Spleen (tissue), 7 donors: ENCODE data around the gene CAMTA1.

ENCODE experiments used
- POLR2A ChIP-seq, 3 donors: fragments of 450-650 bp; IDR thresholded peaks; one replicate each; pipeline ENCODE4 v1.5.1; 2017; ENCODE audit warnings: antibody characterized with exemption in 3 of 3, mild to moderate bottlenecking in 1 of 3
- POLR2AphosphoS5 ChIP-seq, 3 donors: sonication (generic); formaldehyde crosslinking; IDR thresholded peaks; one replicate each; pipeline ENCODE4 v1.5.1; 2017; ENCODE audit warnings: antibody characterized with exemption in 3 of 3
- TF ChIP-seq, protein P1 (sequence below), 11 experiments: fragments of 200-600 bp in 7 of 11; fragments of 450-650 bp in 4 of 11; sonication (generic) in 4 of 11; IDR thresholded peaks in 8 of 11; conservative IDR thresholded peaks in 3 of 11; 1 replicate in 7 of 11; 2 replicates in 4 of 11; pipeline versions ENCODE4 v1.4.0 to v1.8.0; 2016 to 2021; ENCODE audit warnings: antibody characterized with exemption in 11 of 11, inconsistent platforms in 4 of 11, mild to moderate bottlenecking in 1 of 11
- donor health status: DM: no; HTN: no; CAD: no; lungs with moderate emphysema.
- donor health status: DM: no; HTN: no; CAD: no.
- donor health status: DM: no; HTN: no; CAD: no.

DNA sequence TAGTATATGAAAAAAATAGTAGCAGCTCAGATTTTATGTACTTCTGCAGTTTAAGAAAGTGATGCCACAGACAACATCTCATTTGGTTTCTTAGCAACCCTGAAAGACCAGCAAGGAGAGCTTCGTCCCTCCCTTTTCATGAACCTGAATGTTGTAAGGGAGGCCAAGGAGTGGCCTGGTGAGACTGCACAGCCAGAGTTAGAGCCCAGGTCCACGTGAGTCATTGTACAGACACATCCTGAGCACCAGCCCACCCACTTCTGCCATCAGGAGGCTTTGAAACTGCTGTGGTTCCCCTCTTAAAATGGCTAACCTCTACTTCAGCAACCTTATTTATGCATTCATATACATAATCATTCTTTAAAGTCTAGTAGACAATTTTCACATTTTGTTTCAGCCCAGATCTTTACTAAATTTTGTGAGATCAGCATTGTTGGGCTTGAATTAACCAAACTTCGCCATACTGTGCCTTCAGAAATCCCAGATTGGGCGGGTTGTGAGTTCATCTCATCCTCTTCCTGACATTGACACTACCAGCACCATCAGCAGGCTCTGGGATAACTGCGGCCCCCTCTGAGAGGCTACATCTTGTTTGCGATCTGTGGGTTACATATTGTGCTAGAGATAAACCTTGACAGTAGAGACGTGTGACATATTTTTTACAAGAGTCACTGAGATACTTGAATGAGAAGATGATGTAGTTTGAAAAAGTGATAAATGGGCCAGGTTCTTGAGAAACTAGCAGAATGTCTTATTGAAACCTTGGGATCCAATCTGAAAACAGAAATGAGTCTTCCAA, 106.7 kb downstream of the CAMTA1 start:
- no peak for TF ChIP-seq POLR2AphosphoS5 (IDR thresholded peaks at IDR 0.05)
- TF ChIP-seq, protein P1, sequence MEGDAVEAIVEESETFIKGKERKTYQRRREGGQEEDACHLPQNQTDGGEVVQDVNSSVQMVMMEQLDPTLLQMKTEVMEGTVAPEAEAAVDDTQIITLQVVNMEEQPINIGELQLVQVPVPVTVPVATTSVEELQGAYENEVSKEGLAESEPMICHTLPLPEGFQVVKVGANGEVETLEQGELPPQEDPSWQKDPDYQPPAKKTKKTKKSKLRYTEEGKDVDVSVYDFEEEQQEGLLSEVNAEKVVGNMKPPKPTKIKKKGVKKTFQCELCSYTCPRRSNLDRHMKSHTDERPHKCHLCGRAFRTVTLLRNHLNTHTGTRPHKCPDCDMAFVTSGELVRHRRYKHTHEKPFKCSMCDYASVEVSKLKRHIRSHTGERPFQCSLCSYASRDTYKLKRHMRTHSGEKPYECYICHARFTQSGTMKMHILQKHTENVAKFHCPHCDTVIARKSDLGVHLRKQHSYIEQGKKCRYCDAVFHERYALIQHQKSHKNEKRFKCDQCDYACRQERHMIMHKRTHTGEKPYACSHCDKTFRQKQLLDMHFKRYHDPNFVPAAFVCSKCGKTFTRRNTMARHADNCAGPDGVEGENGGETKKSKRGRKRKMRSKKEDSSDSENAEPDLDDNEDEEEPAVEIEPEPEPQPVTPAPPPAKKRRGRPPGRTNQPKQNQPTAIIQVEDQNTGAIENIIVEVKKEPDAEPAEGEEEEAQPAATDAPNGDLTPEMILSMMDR (IDR thresholded peaks at IDR 0.05 in 8 of 11, conservative IDR thresholded peaks at IDR 0.05 in 3 of 11) = no peak
- no peak for TF ChIP-seq POLR2A (IDR thresholded peaks at IDR 0.05)
